Loucy (cell line): ENCODE measurements around the gene SLC35G3.
"Not testable (repeated sequence)": the region's sequence is repeated elsewhere in the genome, so short reads cannot be mapped to it uniquely, and the experiment has no call there.

Source experiments
- H2AFZ ChIP-seq: fragments of 200-600 bp; sonication (generic); 2 replicates; pipeline ENCODE4 v1.6.0; 2016; ENCODE audit warnings: antibody characterized with exemption, mild to moderate bottlenecking, low read length, moderate library complexity
- H3F3A ChIP-seq: fragments of 200-600 bp; 2 replicates; pipeline ENCODE4 v1.6.0; 2016; ENCODE audit warnings: antibody characterized with exemption, low read depth, mild to moderate bottlenecking
- H3K27me3 ChIP-seq: fragments of 200-600 bp; sonication (generic); 2 replicates; pipeline ENCODE4 v1.6.1; 2014; ENCODE audit warnings: low read length, mild to moderate bottlenecking; ENCODE audit not compliant: insufficient read depth, poor library complexity, severe bottlenecking
- H3K36me3 ChIP-seq: fragments of 200-600 bp; sonication (generic); 2 replicates; pipeline ENCODE4 v1.6.1; 2016; ENCODE audit warnings: low read length; ENCODE audit not compliant: insufficient read depth
- H3K4me1 ChIP-seq: fragments of 200-600 bp; sonication (generic); 2 replicates; pipeline ENCODE4 v1.5.1; 2014; ENCODE audit warnings: low read length, mild to moderate bottlenecking; ENCODE audit not compliant: insufficient read depth, poor library complexity, severe bottlenecking
- H3K4me2 ChIP-seq: fragments of 200-600 bp; sonication (generic); 2 replicates; pipeline ENCODE4 v1.6.0; 2014; ENCODE audit warnings: antibody characterized with exemption, low read length, low read depth, mild to moderate bottlenecking; ENCODE audit not compliant: poor library complexity, severe bottlenecking
- H3K4me3 ChIP-seq: fragments of 200-600 bp; sonication (generic); 2 replicates; pipeline ENCODE4 v1.5.1; 2014; ENCODE audit warnings: low read length, mild to moderate bottlenecking, mixed read lengths; ENCODE audit not compliant: poor library complexity, severe bottlenecking
- H3K79me2 ChIP-seq: fragments of 200-600 bp; sonication (generic); 2 replicates; pipeline ENCODE4 v1.6.1; 2014; ENCODE audit warnings: low read length; ENCODE audit not compliant: insufficient read depth
- H3K9ac ChIP-seq: fragments of 200-600 bp; sonication (generic); 2 replicates; pipeline ENCODE4 v1.6.0; 2014; ENCODE audit warnings: mild to moderate bottlenecking, low read depth, low read length, moderate library complexity; ENCODE audit not compliant: poor library complexity, severe bottlenecking
- H3K9me2 ChIP-seq: fragments of 200-600 bp; sonication (generic); replicated peaks from 2 replicates; pipeline ENCODE4 v1.6.1; 2016; ENCODE audit warnings: low read depth, low read length, mixed read lengths
- H3K9me3 ChIP-seq: fragments of 200-600 bp; sonication (generic); 2 replicates; pipeline ENCODE4 v1.6.1; 2014; ENCODE audit warnings: mild to moderate bottlenecking, antibody characterized with exemption, low read length, low read depth; ENCODE audit not compliant: insufficient read depth
- H4K20me1 ChIP-seq: fragments of 200-600 bp; sonication (generic); 2 replicates; pipeline ENCODE4 v1.6.0; 2014; ENCODE audit warnings: antibody characterized with exemption, low read length, mild to moderate bottlenecking; ENCODE audit not compliant: insufficient read depth, poor library complexity, severe bottlenecking
- EZH2phosphoT487 ChIP-seq: fragments of 200-600 bp; IDR thresholded peaks from 2 replicates; pipeline ENCODE4 v1.6.1; 2018; ENCODE audit warnings: antibody characterized with exemption, mild to moderate bottlenecking, moderate library complexity, borderline replicate concordance
- TF ChIP-seq, protein P1 (sequence below): fragments of 200-600 bp; sonication (generic); conservative IDR thresholded peaks from 2 replicates; pipeline ENCODE4 v1.5.1; 2014; ENCODE audit warnings: mild to moderate bottlenecking, antibody characterized with exemption, low read length

Gene SLC35G3

GRCh38 chr17:35194001-35194400 is at the start of gene SLC35G3:
Gene SLC35G3 (minus strand): TSS chr17:35194393. CDS start chr17:35194307, 86 bp downstream.
- not testable (repeated sequence) for H3K9ac ChIP-seq, H3K79me2 ChIP-seq, H3K4me2 ChIP-seq, H2AFZ ChIP-seq, H4K20me1 ChIP-seq, H3K9me2 ChIP-seq, H3K9me3 ChIP-seq, H3F3A ChIP-seq, H3K4me3 ChIP-seq, H3K27me3 ChIP-seq, H3K4me1 ChIP-seq, H3K36me3 ChIP-seq

GRCh38 chr17:35243561-35244340 is 49.6 kb upstream of the SLC35G3 start:
- Histone ChIP-seq H2AFZ (peak overlapping the region; percentile 61; the same call in 1 of the 2 replicates), H3K4me3 (peak overlapping the region; percentile 83), H3K9ac (peak overlapping the region; percentile 44), H3K36me3 (no peaks in the 10 kb centered on the region), H3K27me3 (peaks cover 99% of the 10 kb centered on the region), H3K79me2 (no peaks in the 10 kb centered on the region), H3K9me3 (no peaks in the 10 kb centered on the region), H3K9me2 (no peaks in the 10 kb centered on the region), H3F3A (no peaks in the 10 kb centered on the region), H4K20me1 (peaks cover 3% of the 10 kb centered on the region), H3K4me1 (peaks cover 21% of the 10 kb centered on the region), H3K4me2 (peak overlapping the region; percentile 75)
- TF ChIP-seq, protein P1, sequence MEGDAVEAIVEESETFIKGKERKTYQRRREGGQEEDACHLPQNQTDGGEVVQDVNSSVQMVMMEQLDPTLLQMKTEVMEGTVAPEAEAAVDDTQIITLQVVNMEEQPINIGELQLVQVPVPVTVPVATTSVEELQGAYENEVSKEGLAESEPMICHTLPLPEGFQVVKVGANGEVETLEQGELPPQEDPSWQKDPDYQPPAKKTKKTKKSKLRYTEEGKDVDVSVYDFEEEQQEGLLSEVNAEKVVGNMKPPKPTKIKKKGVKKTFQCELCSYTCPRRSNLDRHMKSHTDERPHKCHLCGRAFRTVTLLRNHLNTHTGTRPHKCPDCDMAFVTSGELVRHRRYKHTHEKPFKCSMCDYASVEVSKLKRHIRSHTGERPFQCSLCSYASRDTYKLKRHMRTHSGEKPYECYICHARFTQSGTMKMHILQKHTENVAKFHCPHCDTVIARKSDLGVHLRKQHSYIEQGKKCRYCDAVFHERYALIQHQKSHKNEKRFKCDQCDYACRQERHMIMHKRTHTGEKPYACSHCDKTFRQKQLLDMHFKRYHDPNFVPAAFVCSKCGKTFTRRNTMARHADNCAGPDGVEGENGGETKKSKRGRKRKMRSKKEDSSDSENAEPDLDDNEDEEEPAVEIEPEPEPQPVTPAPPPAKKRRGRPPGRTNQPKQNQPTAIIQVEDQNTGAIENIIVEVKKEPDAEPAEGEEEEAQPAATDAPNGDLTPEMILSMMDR = no peak
- TF ChIP-seq EZH2phosphoT487 = no peak

DNA sequence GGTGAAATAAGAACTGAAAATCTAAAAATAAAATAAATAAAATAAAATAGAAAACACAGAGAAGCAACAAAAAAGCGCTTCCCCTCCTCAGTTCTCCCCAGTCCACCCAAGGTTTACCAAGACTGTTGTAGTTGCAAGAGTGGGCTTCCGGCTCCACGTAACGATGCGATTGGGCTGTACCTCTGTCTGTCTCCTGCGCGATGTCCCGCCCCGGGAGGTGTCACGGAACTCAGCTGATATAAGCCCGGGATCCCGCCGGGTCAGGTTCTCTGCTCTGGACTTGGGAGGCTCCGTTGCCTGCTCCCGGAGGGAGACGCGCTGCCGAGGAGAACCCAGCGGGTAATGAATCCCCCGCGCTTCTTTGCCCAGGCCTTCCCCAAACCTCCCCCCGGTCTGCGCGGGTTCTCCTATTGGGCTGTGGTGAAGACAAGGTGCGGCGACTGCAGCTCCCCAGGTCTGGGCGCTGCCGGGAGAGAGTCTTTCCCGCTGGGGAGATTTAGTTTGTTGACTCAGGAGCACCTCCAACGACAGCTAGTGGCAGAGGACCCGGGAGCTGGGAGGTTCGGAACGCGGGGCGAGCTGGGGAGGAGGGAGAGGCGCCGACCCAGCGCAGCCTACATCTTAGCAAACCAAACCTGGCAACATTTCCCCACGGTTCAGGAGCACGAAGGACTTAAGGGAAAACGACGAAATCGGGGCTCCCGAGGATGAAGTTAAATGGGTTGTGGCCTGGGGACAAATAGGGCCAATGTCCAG is 48.8 kb upstream of the SLC35G3 start, which contains the start of gene SLFN5:
Gene SLFN5, plus strand, starts transcription at position 268 of the 756 bp plus-strand sequence. CDS start 15,619 bp downstream, outside the sequence.
- peak within 1 kb of the TSS; percentile 88 for H2AFZ ChIP-seq
- peak within 1 kb of the TSS; percentile 83 for H3K4me3 ChIP-seq
- no peaks in the 10 kb centered on the region for H3K9me2 ChIP-seq
- H3K4me1 ChIP-seq = peaks cover 21% of the 10 kb centered on the region
- no peaks in the 10 kb centered on the region for H3F3A ChIP-seq
- peak within 1 kb of the TSS; percentile 75 for H3K4me2 ChIP-seq
- peak within 1 kb of the TSS; percentile 61 for H3K9ac ChIP-seq
- no peaks in the 10 kb centered on the region for H3K36me3 ChIP-seq
- H3K27me3 ChIP-seq = peaks cover 99% of the 10 kb centered on the region
- peaks cover 3% of the 10 kb centered on the region for H4K20me1 ChIP-seq
- TF ChIP-seq, protein P1 = no peak
- no peak for TF ChIP-seq EZH2phosphoT487
- H3K9me3 ChIP-seq = no peaks in the 10 kb centered on the region
- no peaks in the 10 kb centered on the region for H3K79me2 ChIP-seq
